Dermis microvascular lymphatic vessel endothelial cell (primary cell): ENCODE measurements around the gene DBN1. TPM values are rescaled to one million over a fixed set of nuclear protein-coding genes. Genes with fewer than 3 reads are reported as not detected.
"Not testable (repeated sequence)": the region's sequence is repeated elsewhere in the genome, so short reads cannot be mapped to it uniquely, and the experiment has no call there.

Experiments
- DNase-seq, 2 donors: peaks; one replicate each; pipeline versions ENCODE4 v3.0.0 to v3.0.0-alpha.2; 2010; ENCODE audit warnings: low read depth in 2 of 2
- total RNA-seq: library from RNA; depleted of rRNA; stranded (reverse); fragments of >200 nt; gene quantifications from 2 replicates; pipeline ENCODE4 v1.2.1, GENCODE V29; 2014

Gene DBN1
- total RNA-seq, 1 donor from 2014 or later, result 95.9 TPM

GRCh38 chr5:177429248-177430040 is 44.0 kb downstream of the DBN1 start:
- DNase-seq, result no peak

- no peak for DNase-seq
Measured at GRCh38 chr5:177428574-177429217, 44.7 kb downstream of the DBN1 start.

GRCh38 chr5:177427919-177428573 is 45.4 kb downstream of the DBN1 start:
- no peak for DNase-seq

GRCh38 chr5:177427211-177427822 is 46.1 kb downstream of the DBN1 start:
- no peak for DNase-seq

GRCh38 chr5:177426566-177427210 is 46.7 kb downstream of the DBN1 start, which contains the start of gene GRK6:
GRK6 (plus strand) TSS chr5:177426676; CDS start chr5:177426846, 170 bp downstream.
- DNase-seq, result no peak

- DNase-seq, result peak; percentile 100
Measured at GRCh38 chr5:177425801-177426565, 47.5 kb downstream of the DBN1 start.

- no peak for DNase-seq
Measured at GRCh38 chr5:177425196-177425800, 48.1 kb downstream of the DBN1 start.

- DNase-seq, result no peak
Measured at GRCh38 chr5:177423671-177424070, 49.8 kb downstream of the DBN1 start.

GRCh38 chr5:177421062-177421798 is 52.2 kb downstream of the DBN1 start:
- no peak for DNase-seq

GRCh38 chr5:177420472-177420871 is 53.0 kb downstream of the DBN1 start:
- not testable (repeated sequence) for DNase-seq

GRCh38 chr5:177419046-177419445 is 54.4 kb downstream of the DBN1 start:
- DNase-seq, result no peak

- DNase-seq, result not testable (repeated sequence)
Measured at GRCh38 chr5:177417081-177417480, 56.4 kb downstream of the DBN1 start.

- DNase-seq, result no peak
Measured at GRCh38 chr5:177414481-177414880, 59.0 kb downstream of the DBN1 start.

GRCh38 chr5:177412603-177413233 is 60.7 kb downstream of the DBN1 start:
- DNase-seq, result no peak

- DNase-seq, result no peak
Measured at GRCh38 chr5:177410575-177410974, 62.9 kb downstream of the DBN1 start.

- DNase-seq, result no peak
Measured at GRCh38 chr5:177409043-177409801, 64.2 kb downstream of the DBN1 start, which contains the start of gene F12. F12 (minus strand) TSS chr5:177409564; CDS start chr5:177409527, 37 bp downstream.
